Measurements from ENCODE around the gene CAMK2G. TPM values are rescaled to one million over a fixed set of nuclear protein-coding genes. Genes with fewer than 3 reads are reported as not detected.

Gene CAMK2G
- total RNA-seq (2014; rRNA removed; shearing (Covaris generic)) (21.1 and 29.1 TPM in 2 replicates), total RNA-seq (2022) (34.8 and 41.6 TPM in 2 replicates), Bru-seq, nascent RNA (percentile 59 among the genes with signal in this experiment), BruChase-seq, experiment 1, labeled RNA remaining after a 6-hour chase (percentile 64 among the genes with signal in this experiment), BruChase-seq, experiment 2, labeled RNA remaining after a 2-hour chase (percentile 64 among the genes with signal in this experiment)
- long read RNA-seq, partial matches to known transcripts = 11 of 63 reads
- long read RNA-seq, other reads (novel, unspliced or antisense) = 49 of 63 reads

GRCh38 chr10:73874267-73875138 is at the start of gene CAMK2G:
CAMK2G (minus strand) TSS chr10:73874555; CDS start chr10:73874461, 94 bp downstream.
- peak within 1 kb of the TSS; percentile 81 for H3K4me2 ChIP-seq (ENCODE audit: low read length)
- no peak within 1 kb of the TSS for H3K27ac ChIP-seq (ENCODE audit: low read depth, low read length, poor library complexity, severe bottlenecking)
- H3K79me2 ChIP-seq (ENCODE audit: insufficient read depth, low read depth, low read length) = no peaks in the 10 kb centered on the region
- H2AFZ ChIP-seq (ENCODE audit: low read length) = peak within 1 kb of the TSS; percentile 82
- no peaks in the 10 kb centered on the region for H3K9me2 ChIP-seq (ENCODE audit: insufficient read depth, low read length)
- CTCF ChIA-PET (ENCODE audit: unreplicated experiment) = interaction anchor here (0.6 to 0.8 kb wide), 2 partner anchors 9 to 12 kb away, joined by 3 read pairs; no protein-coding TSS in a partner anchor
- peak within 1 kb of the TSS; percentile 81 for H3K4me3 ChIP-seq (ENCODE audit: low read depth, low read length, poor library complexity, severe bottlenecking)
- H3K9me3 ChIP-seq (ENCODE audit: low read length) = no peaks in the 10 kb centered on the region
- H3K4me1 ChIP-seq (ENCODE audit: insufficient read depth, low read length, poor library complexity, severe bottlenecking) = peaks cover 24% of the 10 kb centered on the region
- intact Hi-C loops (cut with micrococcal nuclease; ENCODE audit: unreplicated experiment) = loop anchor here (1.0 kb wide), 1 partner anchor 25 kb away; no protein-coding TSS in a partner anchor
- no TSS peak for BruUV-seq (replicated peaks)
- DNase-seq (ENCODE audit: low spot score) = peak; percentile 89
- peaks cover 23% of the 10 kb centered on the region for H3K36me3 ChIP-seq (ENCODE audit: insufficient read depth, low read length)
- no peaks in the 10 kb centered on the region for H4K20me1 ChIP-seq (ENCODE audit: insufficient read depth, low read length)
- POLR2A ChIA-PET = interaction anchor here (0.6 to 1.6 kb wide), 4 partner anchors 9 to 25 kb away, joined by 5 to 7 read pairs (median 6); no protein-coding TSS in a partner anchor
- TF ChIP-seq EZH2phosphoT487 (IDR thresholded peaks at IDR 0.05; ENCODE audit: borderline replicate concordance, low read depth, low read length) (no peak), CTCF (conservative IDR thresholded peaks at IDR 0.05; ENCODE audit: low read length) (no peak)

- Histone ChIP-seq H3K79me2 (ENCODE audit: insufficient read depth, low read depth, low read length) (no peaks in the 10 kb centered on the region), H3K36me3 (ENCODE audit: insufficient read depth, low read length) (no peaks in the 10 kb centered on the region), H3K27ac (ENCODE audit: low read depth, low read length, poor library complexity, severe bottlenecking) (no peak overlapping the region), H3K9me2 (ENCODE audit: insufficient read depth, low read length) (no peaks in the 10 kb centered on the region), H3K4me2 (ENCODE audit: low read length) (no peak overlapping the region), H3K4me1 (ENCODE audit: insufficient read depth, low read length, poor library complexity, severe bottlenecking) (peaks cover 45% of the 10 kb centered on the region), H4K20me1 (ENCODE audit: insufficient read depth, low read length) (no peaks in the 10 kb centered on the region), H3K9me3 (ENCODE audit: low read length) (no peaks in the 10 kb centered on the region), H3K4me3 (ENCODE audit: low read depth, low read length, poor library complexity, severe bottlenecking) (no peak overlapping the region), H2AFZ (ENCODE audit: low read length) (no peak overlapping the region)
- ChIA-PET CTCF (ENCODE audit: unreplicated experiment) (no interaction called here), POLR2A (no interaction called here)
- DNase-seq (ENCODE audit: low spot score) = no peak
- no TSS peak for BruUV-seq (replicated peaks)
- intact Hi-C loops (cut with micrococcal nuclease; ENCODE audit: unreplicated experiment) = no loop called here
- no peak for TF ChIP-seq EZH2phosphoT487 (IDR thresholded peaks at IDR 0.05; ENCODE audit: borderline replicate concordance, low read depth, low read length)
- no peak for TF ChIP-seq CTCF (conservative IDR thresholded peaks at IDR 0.05; ENCODE audit: low read length)
These were observed 48.4 kb upstream of the CAMK2G start for GRCh38 chr10:73922864-73923133.
